C4-2B (cell line): ENCODE results near the gene METTL17.

Experiments
- CTCF ChIP-seq: fragments of 450-650 bp; conservative IDR thresholded peaks from 2 replicates; pipeline ENCODE4 v1.5.1; 2017; ENCODE audit warnings: mild to moderate bottlenecking
- ZFX ChIP-seq: fragments of 450-650 bp; IDR thresholded peaks from 2 replicates; pipeline ENCODE4 v1.6.1; 2017

GRCh38 chr14:20998139-20998538 lies 8.4 kb downstream of the METTL17 start:
- TF ChIP-seq CTCF (no peak), ZFX (no peak)
